ENCODE results near the gene LRRTM2.

LRRTM2 gene

GRCh38 chr5:138878437-138879235, 3.5 kb upstream of the LRRTM2 start:
- DNase-seq (ENCODE audit: low spot score), result no peak

- no peak for DNase-seq (ENCODE audit: low spot score)
Measured at GRCh38 chr5:138876811-138877210, 1.7 kb upstream of the LRRTM2 start.

GRCh38 chr5:138875946-138876345, 811 bp upstream of the LRRTM2 start:
- no peak for DNase-seq (ENCODE audit: low spot score)

- DNase-seq (ENCODE audit: low spot score), result no peak
Measured at GRCh38 chr5:138875552-138875875, 379 bp upstream of the LRRTM2 start.

- no peak for DNase-seq (ENCODE audit: low spot score)
Measured at GRCh38 chr5:138874241-138874640, 894 bp downstream of the LRRTM2 start.

GRCh38 chr5:138873466-138874221, 1.5 kb downstream of the LRRTM2 start:
- DNase-seq (ENCODE audit: low spot score), result no peak

GRCh38 chr5:138872841-138873465, 2.2 kb downstream of the LRRTM2 start:
- DNase-seq (ENCODE audit: low spot score), result no peak

- no peak for DNase-seq (ENCODE audit: low spot score)
Measured at GRCh38 chr5:138870611-138871010, 4.5 kb downstream of the LRRTM2 start.

GRCh38 chr5:138869763-138870500, 5.2 kb downstream of the LRRTM2 start:
- no peak for DNase-seq (ENCODE audit: low spot score)

GRCh38 chr5:138869038-138869437, 6.1 kb downstream of the LRRTM2 start:
- no peak for DNase-seq (ENCODE audit: low spot score)

GRCh38 chr5:138867011-138867410, 8.1 kb downstream of the LRRTM2 start:
- no peak for DNase-seq (ENCODE audit: low spot score)

- DNase-seq (ENCODE audit: low spot score), result no peak
Measured at GRCh38 chr5:138853132-138853531, 22.0 kb downstream of the LRRTM2 start.

- DNase-seq (ENCODE audit: low spot score), result no peak
Measured at GRCh38 chr5:138850865-138851435, 24.2 kb downstream of the LRRTM2 start.

GRCh38 chr5:138849882-138850281, 25.3 kb downstream of the LRRTM2 start:
- no peak for DNase-seq (ENCODE audit: low spot score)

- DNase-seq (ENCODE audit: low spot score), result no peak
Measured at GRCh38 chr5:138849439-138849838, 25.7 kb downstream of the LRRTM2 start.

GRCh38 chr5:138844812-138845513, 30.2 kb downstream of the LRRTM2 start:
- no peak for DNase-seq (ENCODE audit: low spot score)

GRCh38 chr5:138844125-138844461, 31.0 kb downstream of the LRRTM2 start:
- DNase-seq (ENCODE audit: low spot score), result no peak

GRCh38 chr5:138843316-138844124, 31.6 kb downstream of the LRRTM2 start:
- no peak for DNase-seq (ENCODE audit: low spot score)

- DNase-seq (ENCODE audit: low spot score), result no peak
Measured at GRCh38 chr5:138841531-138841930, 33.6 kb downstream of the LRRTM2 start.

GRCh38 chr5:138840103-138840502, 35.0 kb downstream of the LRRTM2 start:
- DNase-seq (ENCODE audit: low spot score), result no peak

- DNase-seq (ENCODE audit: low spot score), result no peak
Measured at GRCh38 chr5:138837160-138837559, 38.0 kb downstream of the LRRTM2 start.
